Fibroblast of mammary gland (primary cell): ENCODE data around the gene ZSCAN21.

Experiments used
- DNase-seq: peaks from one replicate; pipeline ENCODE4 v3.0.0-alpha.2; 2010; ENCODE audit warnings: low read depth
- H3K4me3 ChIP-seq: 2 replicates; pipeline ENCODE4 v1.5.1; 2011; ENCODE audit warnings: low read depth, mild to moderate bottlenecking, low read length, moderate library complexity; ENCODE audit not compliant: control insufficient read depth
- CTCF ChIP-seq: conservative IDR thresholded peaks from 2 replicates; pipeline ENCODE4 v1.5.1; 2011; ENCODE audit warnings: low read depth, low read length, inconsistent platforms; ENCODE audit not compliant: control insufficient read depth, insufficient read depth

The ZSCAN21 gene

DNA sequence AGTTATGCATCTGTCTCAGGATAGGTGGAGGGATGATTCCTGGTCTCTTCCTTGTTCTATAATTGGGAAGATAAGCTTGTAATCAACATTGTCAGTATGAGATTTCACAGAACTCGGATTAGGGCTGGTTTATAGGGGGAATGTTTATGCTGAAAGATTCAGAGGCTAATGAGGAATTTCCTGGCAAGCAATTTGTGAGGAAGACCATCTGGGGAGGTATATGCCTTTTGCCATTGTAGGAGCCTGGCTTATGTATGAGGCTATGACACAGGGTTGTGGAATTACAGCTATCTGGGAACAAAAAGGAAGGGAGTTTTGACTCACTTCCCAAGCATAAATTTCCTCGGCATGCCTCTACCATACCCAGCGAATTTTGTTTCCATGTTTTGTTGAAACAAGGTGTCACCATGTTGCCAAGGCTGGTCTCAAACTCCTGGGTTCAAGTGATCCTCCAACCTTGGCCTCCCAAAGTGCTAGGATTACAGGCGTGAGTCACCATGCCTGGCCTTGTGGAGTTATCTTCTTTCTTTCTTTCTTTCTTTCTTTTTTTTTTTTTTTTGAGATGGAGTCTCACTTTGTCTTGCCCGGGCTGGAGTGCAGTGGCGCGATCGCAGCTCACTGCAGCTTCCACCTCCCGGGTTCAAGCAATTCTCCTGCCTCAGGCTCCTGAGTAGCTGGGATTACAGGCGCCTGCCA is 37.6 kb downstream of the ZSCAN21 start:
- DNase-seq, result peak; percentile 97
- no peak for TF ChIP-seq CTCF
- no peak overlapping the region for H3K4me3 ChIP-seq

DNA sequence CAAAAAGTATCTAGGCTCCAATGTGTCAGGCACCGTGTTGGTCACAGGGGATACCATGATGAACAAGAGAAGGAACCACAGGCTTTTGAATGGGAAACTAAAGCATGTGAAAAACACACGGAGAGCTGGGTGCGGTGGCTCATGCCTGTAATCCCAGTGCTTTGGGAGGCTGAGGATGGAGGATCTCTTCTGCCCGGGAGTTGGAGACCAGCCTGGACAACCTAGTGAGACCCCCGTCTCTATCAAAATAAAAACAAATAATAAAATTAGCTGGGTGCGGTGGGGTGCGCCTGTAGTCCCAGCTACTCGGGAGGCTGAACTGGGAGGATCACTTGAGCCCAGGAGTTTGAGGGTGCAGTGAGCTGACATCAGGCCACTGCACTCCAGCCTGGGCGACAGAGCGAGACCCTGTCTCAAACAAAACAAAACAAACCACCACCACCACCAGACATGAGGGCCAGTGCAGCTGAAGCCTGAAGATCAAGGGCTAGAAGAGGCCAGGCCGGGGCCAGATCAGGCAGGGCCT is 38.6 kb downstream of the ZSCAN21 start:
- TF ChIP-seq CTCF, result no peak

DNA sequence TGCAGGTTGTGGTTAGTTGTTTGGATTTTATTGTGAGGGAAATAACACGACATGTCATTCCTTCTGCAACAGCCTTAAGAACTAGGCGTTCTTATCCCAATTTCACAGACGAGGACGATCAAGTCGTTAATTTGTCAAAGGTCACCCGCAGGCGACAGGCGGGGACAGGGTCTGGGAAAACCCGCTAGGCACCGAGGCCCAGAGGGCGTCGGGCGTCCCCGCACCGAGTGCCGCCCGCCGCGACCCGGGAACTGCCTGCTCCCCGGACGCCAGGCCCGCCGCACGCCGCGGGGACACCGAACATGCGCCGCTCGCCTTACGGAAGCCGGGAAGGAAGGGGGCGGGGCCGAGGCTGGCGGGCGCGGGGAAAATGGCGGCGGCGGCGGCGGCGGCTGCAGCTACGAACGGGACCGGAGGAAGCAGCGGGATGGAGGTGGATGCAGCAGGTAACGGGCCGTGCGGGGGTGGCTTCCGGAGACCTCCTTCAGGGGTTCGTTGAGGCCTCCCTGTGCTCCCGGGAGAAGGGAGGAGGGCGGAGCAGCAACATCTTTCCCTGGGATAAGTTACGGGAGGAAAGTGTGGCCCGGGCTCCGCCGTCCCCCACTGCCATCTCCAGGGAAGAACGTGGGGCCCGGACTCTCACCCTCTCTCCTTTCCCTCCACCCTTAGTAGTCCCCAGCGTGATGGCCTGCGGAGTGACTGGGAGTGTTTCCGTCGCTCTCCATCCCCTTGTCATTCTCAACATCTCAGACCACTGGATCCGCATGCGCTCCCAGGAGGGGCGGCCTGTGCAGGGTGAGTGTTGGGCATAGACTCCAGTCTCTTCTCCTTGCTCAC is 39.3 kb downstream of the ZSCAN21 start, which contains the start of gene COPS6:
COPS6 (plus strand) TSS at position 349 of the 837 bp plus-strand sequence; CDS start at position 371, 22 bp downstream.
- DNase-seq, result peak; percentile 65
- no peak for TF ChIP-seq CTCF
- peak within 1 kb of the TSS; percentile 87 for H3K4me3 ChIP-seq

More for the DNA sequence above, 38.6 kb downstream of the ZSCAN21 start:
- no peak for DNase-seq
- peak overlapping the region; percentile 87 for H3K4me3 ChIP-seq

DNA sequence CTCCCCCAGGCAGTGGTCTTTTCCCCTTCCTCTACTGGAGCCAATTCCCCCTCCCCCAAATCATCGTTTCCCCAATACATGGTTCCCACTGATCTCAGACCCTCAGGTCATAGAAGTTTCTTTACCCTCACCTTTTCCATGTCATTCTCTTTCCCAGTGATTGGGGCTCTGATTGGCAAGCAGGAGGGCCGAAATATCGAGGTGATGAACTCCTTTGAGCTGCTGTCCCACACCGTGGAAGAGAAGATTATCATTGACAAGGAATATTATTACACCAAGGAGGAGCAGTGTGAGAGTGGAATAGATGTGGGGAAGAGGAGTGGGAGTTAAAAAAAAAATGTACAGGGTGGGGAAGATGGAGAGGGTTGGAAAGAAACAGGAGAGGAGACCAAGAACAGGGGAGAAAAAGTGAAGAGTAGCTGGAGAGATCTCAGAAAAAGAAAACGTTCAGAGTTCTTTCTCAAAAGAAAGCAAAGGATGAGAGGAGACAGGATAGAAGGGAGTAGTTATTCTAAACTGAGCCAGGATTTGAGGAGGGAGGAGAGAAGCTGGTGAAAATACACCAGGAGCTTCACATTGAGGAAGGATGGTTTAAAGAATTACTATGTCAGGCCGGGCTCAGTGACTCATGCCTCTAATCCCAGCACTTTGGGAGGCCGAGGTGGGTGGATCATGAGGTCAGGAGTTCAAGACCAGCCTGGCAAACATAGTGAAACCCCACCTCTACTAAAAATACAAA is 40.1 kb downstream of the ZSCAN21 start:
- DNase-seq, result peak; percentile 58
- H3K4me3 ChIP-seq, result peak overlapping the region; percentile 87
- TF ChIP-seq CTCF, result no peak

DNA sequence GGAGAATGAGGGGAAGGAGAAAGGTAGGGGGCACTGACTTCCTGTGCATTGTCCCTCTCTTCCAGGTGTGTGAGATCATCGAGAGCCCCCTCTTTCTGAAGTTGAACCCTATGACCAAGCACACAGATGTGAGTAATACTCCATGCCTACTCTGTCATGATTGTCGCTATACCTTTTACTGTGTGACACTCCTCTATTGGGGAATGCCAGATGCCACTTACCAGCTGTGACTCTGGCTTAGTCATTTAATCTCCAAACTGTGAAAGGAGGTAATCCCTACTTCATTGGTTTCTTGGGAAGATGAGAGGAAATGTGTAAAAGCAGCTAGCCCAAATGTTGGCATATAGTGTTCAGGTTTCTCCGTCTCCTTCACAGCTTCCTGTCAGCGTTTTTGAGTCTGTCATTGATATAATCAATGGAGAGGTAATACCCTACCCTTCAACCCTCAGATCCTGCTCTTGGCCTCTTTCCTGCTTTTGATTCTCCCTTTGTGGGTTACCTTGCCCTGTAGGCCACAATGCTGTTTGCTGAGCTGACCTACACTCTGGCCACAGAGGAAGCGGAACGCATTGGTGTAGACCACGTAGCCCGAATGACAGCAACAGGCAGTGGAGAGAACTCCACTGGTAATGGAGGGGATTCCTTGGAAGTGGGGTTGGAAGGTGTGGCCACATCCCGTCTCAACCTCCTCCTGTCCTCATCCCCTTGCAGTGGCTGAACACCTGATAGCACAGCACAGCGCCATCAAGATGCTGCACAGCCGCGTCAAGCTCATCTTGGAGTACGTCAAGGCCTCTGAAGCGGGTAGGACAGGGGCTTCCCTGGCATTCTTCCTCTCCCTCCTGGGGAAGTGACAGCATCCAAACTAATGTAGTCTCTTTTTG is 41.2 kb downstream of the ZSCAN21 start:
- TF ChIP-seq CTCF, result no peak
- DNase-seq, result no peak
- no peak overlapping the region for H3K4me3 ChIP-seq
